ENCODE results near the gene REEP3. TPM values are rescaled to one million over a fixed set of nuclear protein-coding genes. Genes with fewer than 3 reads are reported as not detected.
A peak's percentile ranks its signal among the peaks of the same experiment; 100 is the strongest.

REEP3 gene
- total and polyA plus RNA-seq, 2 of the 4 experiments (the other 2 are of a cell fraction) = 11.7 to 28.9 TPM

GRCh38 chr10:63629363-63630084 lies 108.3 kb downstream of the REEP3 start:
- peak overlapping the region; percentile 77 for H3K14ac ChIP-seq (replicated peaks; ENCODE audit: low read depth, low read length)
- no TSS peak for BruUV-seq (replicated peaks)
- H3K9me3 ChIP-seq (ENCODE audit: control insufficient read depth, insufficient read depth, low read length) = no peaks in the 10 kb centered on the region
- CTCF ChIA-PET = interaction anchor here (0.5 to 4.0 kb wide), 19 partner anchors 12 to 470 kb away, joined by 3 to 35 read pairs (median 4); no protein-coding TSS in a partner anchor
- peak overlapping the region; percentile 92 for H2BK5ac ChIP-seq (ENCODE audit: low read depth, low read length, poor library complexity, severe bottlenecking)
- in situ Hi-C loops (cut with MboI; ENCODE audit: low sequenced_read_pairs) = loop anchor here (5.0 kb wide), 2 partner anchors 83 to 442 kb away; no protein-coding TSS in a partner anchor
- ATAC-seq (ENCODE audit: low read depth) = peak; percentile 64
- H3K4ac ChIP-seq (ENCODE audit: low read depth, low read length) = peak overlapping the region; percentile 93
- H2BK120ac ChIP-seq (ENCODE audit: low read depth, low read length) = peak overlapping the region; percentile 95
- peak overlapping the region; percentile 86 for H3K4me3 ChIP-seq (ENCODE audit: insufficient read depth, low read depth, low read length)
- H3K36me3 ChIP-seq (ENCODE audit: control insufficient read depth, insufficient read depth, low read length) = no peaks in the 10 kb centered on the region
- peak overlapping the region; percentile 89 for H3K18ac ChIP-seq (ENCODE audit: low read depth, low read length)
- peaks cover 9% of the 10 kb centered on the region for H3K9me1 ChIP-seq (ENCODE audit: insufficient read depth, low read length)
- peak overlapping the region; percentile 76 for H2BK20ac ChIP-seq (ENCODE audit: low read depth, low read length)
- H3K4me1 ChIP-seq (ENCODE audit: control insufficient read depth, insufficient read depth, low read length) = 0 out of 2 replicates have a peak, but pooled peaks cover 3% of the 10 kb centered on the region
- H3K56ac ChIP-seq (ENCODE audit: extremely low read depth, insufficient read depth, low read length) = peak overlapping the region; percentile 88
- H3K79me1 ChIP-seq (ENCODE audit: low read depth in 1 of 2, low read length in 2 of 2) = peaks cover 0 to 8% of the 10 kb centered on the region in 2 experiments; a peak in 2 of 4 replicates
- H4K8ac ChIP-seq (ENCODE audit: low read depth in 2 of 2, low read length in 2 of 2) = peak overlapping the region; percentile 36 to 85
- intact Hi-C loops (cut with micrococcal nuclease) = loop anchor here (1.0 to 10.0 kb wide), 11 partner anchors 71 to 1035 kb away; partner anchors contain the start of gene JMJD1C
- H4K91ac ChIP-seq (ENCODE audit: insufficient read depth, low read depth, low read length) = peak overlapping the region; percentile 78
- peak; percentile 55 for TF ChIP-seq FOS (IDR thresholded peaks at IDR 0.05; ENCODE audit: low read depth, low read length)
- TF ChIP-seq BHLHE40 (IDR thresholded peaks at IDR 0.05; ENCODE audit: low read depth, low read length) = 0 out of 2 replicates have a peak, but pooled peaks have one; percentile 14
- TF ChIP-seq SMC3 (IDR thresholded peaks at IDR 0.05; ENCODE audit: low read depth, low read length) = peak; percentile 67
- no peak; the same call in 1 of the 2 replicates for TF ChIP-seq MAFK (IDR thresholded peaks at IDR 0.05; ENCODE audit: low read depth, low read length)
- TF ChIP-seq RAD21 (IDR thresholded peaks at IDR 0.05; ENCODE audit: low read length) = peak; percentile 96
- TF ChIP-seq CTCF (conservative IDR thresholded peaks at IDR 0.05; ENCODE audit: low read depth, low read length) = peak; percentile 93
- no peak for TF ChIP-seq NFE2L2 (IDR thresholded peaks at IDR 0.05; ENCODE audit: low read depth, low read length)
- peak; percentile 89 for TF ChIP-seq POLR2A (IDR thresholded peaks at IDR 0.05; ENCODE audit: low read depth, low read length)
- no peak for TF ChIP-seq MXI1 (IDR thresholded peaks at IDR 0.05; ENCODE audit: borderline replicate concordance, low read depth, low read length)
- H2BK15ac ChIP-seq (ENCODE audit: low read depth, low read length) = peak overlapping the region; percentile 77; the same call in 2 of the 3 replicates
- no peaks in the 10 kb centered on the region for H3K27me3 ChIP-seq (ENCODE audit: control insufficient read depth, insufficient read depth, low read length)
- H2AK5ac ChIP-seq (ENCODE audit: low read depth, low read length) = 0 out of 2 replicates have a peak overlapping the region, but pooled peaks have one; percentile 45
- peak overlapping the region; percentile 96 for H3K4me2 ChIP-seq (ENCODE audit: low read depth, low read length)
- H2AFZ ChIP-seq (replicated peaks; ENCODE audit: low read length, poor library complexity) = peak overlapping the region; percentile 92
- POLR2A ChIA-PET (ENCODE audit: unreplicated experiment) = interaction anchor here (0.7 to 0.9 kb wide), 2 partner anchors 421 to 1062 kb away, joined by 3 read pairs; no protein-coding TSS in a partner anchor
- H3K27ac ChIP-seq (ENCODE audit: insufficient read depth, low read length) = peak overlapping the region; percentile 98
- WGBS, 2 experiments (ENCODE audit: extremely low coverage in 2 of 2, insufficient read length in 1 of 2) = 0% methylated on average over 7 of the region's 24 CpGs; no CpG with 5 or more reads in 1 of the 2 experiments
- H2AK9ac ChIP-seq (replicated peaks; ENCODE audit: low read depth, low read length, poor library complexity) = peak overlapping the region; percentile 84
- peak overlapping the region; percentile 94 for H3K23ac ChIP-seq (ENCODE audit: low read depth, low read length)
- dilution Hi-C loops (cut with HindIII; ENCODE audit: low sequenced_read_pairs, unreplicated experiment) = no loop called here
- peak; percentile 99 for DNase-seq
- peak overlapping the region; percentile 74 for H3K9ac ChIP-seq (ENCODE audit: low read depth, low read length)
- no peaks in the 10 kb centered on the region for H4K20me1 ChIP-seq (ENCODE audit: insufficient read depth, low read length)
- H4K5ac ChIP-seq (ENCODE audit: low read depth, low read length) = peak overlapping the region; percentile 32

All from IMR-90 (cell line).